PC-9 (cell line): ENCODE data around the gene HAT1. TPM values are rescaled to one million over a fixed set of nuclear protein-coding genes. Genes with fewer than 3 reads are reported as not detected.

ENCODE experiments used
- BruUV-seq: library from RNA; stranded (reverse); fragments of 400-500 nt; replicated peaks from 2 replicates; lab custom pipeline; 2021; lab: Mats Ljungman, UMichigan
- CTCF ChIA-PET: fragments of 300-600 bp; sonication (Branson Sonifier 250); formaldehyde crosslinking; loops from one replicate; lab custom pipeline; 2022; ENCODE audit warnings: antibody characterized with exemption; lab: Charles Lee
- POLR2A ChIA-PET: fragments of 300-600 bp; sonication (Branson Sonifier 250); formaldehyde crosslinking; loops from one replicate; lab custom pipeline; 2022; ENCODE audit warnings: antibody characterized with exemption; ENCODE audit not compliant: unreplicated experiment; lab: Charles Lee
- DNase-seq, 2 experiments: peaks; one replicate each; pipeline versions ENCODE4 v3.0.0 to v3.0.0-alpha.2; 2015 to 2022; ENCODE audit warnings: mixed read lengths in 1 of 2
- H2AFZ ChIP-seq: fragments of 200-600 bp; sonication (generic); 2 replicates; pipeline ENCODE4 v1.8.1; 2017; ENCODE audit warnings: antibody characterized with exemption
- H3F3A ChIP-seq: fragments of 200-600 bp; sonication (generic); 2 replicates; pipeline ENCODE4 v1.8.1; 2017; ENCODE audit warnings: antibody characterized with exemption, mild to moderate bottlenecking, low read depth; ENCODE audit not compliant: insufficient read depth
- H3K27ac ChIP-seq: fragments of 200-600 bp; sonication (generic); 2 replicates; pipeline ENCODE4 v1.6.1; 2016; ENCODE audit warnings: mixed run types
- H3K27me3 ChIP-seq: fragments of 200-600 bp; sonication (generic); 2 replicates; pipeline ENCODE4 v1.6.1; 2016; ENCODE audit warnings: low read depth, mixed run types; ENCODE audit not compliant: insufficient read depth
- H3K36me3 ChIP-seq: fragments of 200-600 bp; sonication (generic); 2 replicates; pipeline ENCODE4 v1.6.1; 2016; ENCODE audit warnings: low read depth, mixed run types
- H3K4me1 ChIP-seq: fragments of 200-600 bp; sonication (generic); replicated peaks from 2 replicates; pipeline ENCODE4 v1.6.1; 2016; ENCODE audit warnings: mixed run types; ENCODE audit not compliant: insufficient read depth
- H3K4me2 ChIP-seq: fragments of 200-600 bp; sonication (generic); 2 replicates; pipeline ENCODE4 v1.6.1; 2017; ENCODE audit warnings: mixed run types
- H3K4me3 ChIP-seq: fragments of 200-600 bp; sonication (generic); 2 replicates; pipeline ENCODE4 v1.6.1; 2016; ENCODE audit warnings: mixed run types
- H3K79me2 ChIP-seq: fragments of 200-600 bp; sonication (generic); 2 replicates; pipeline ENCODE4 v1.6.1; 2017; ENCODE audit warnings: low read depth, mixed run types
- H3K9me2 ChIP-seq: fragments of 200-600 bp; sonication (generic); 2 replicates; pipeline ENCODE4 v1.8.1; 2017; ENCODE audit warnings: mild to moderate bottlenecking; ENCODE audit not compliant: insufficient read depth
- H3K9me3 ChIP-seq: fragments of 200-600 bp; sonication (generic); 2 replicates; pipeline ENCODE4 v1.8.1; 2016; ENCODE audit warnings: low read depth; ENCODE audit not compliant: insufficient read depth
- H4K20me1 ChIP-seq: fragments of 200-600 bp; sonication (generic); 2 replicates; pipeline ENCODE4 v1.8.1; 2017; ENCODE audit not compliant: insufficient read depth
- CTCF ChIP-seq: fragments of 200-600 bp; sonication (generic); conservative IDR thresholded peaks from 2 replicates; pipeline ENCODE4 v1.6.1; 2017; ENCODE audit warnings: mixed run types, antibody characterized with exemption, mild to moderate bottlenecking, moderate library complexity
- EZH2 ChIP-seq: fragments of 200-600 bp; sonication (generic); IDR thresholded peaks from 2 replicates; pipeline ENCODE4 v1.8.0; 2017; ENCODE audit warnings: antibody characterized with exemption, low read depth
- intact Hi-C: fragments of 100-400 bp; cut with micrococcal nuclease; formaldehyde crosslinking; loops from one replicate; pipeline ENCODE4 v1.10.0; 2022; ENCODE audit not compliant: unreplicated experiment
- total RNA-seq: library from RNA; stranded (reverse); gene quantifications from 2 replicates; pipeline ENCODE4 v1.2.3, GENCODE V29; 2021

HAT1 gene
- total RNA-seq, 1 experiment from 2014 or later, result 132 TPM

GRCh38 chr2:171874963-171875362 lies 47.3 kb upstream of the HAT1 start:
- Histone ChIP-seq H3K9me3 (peaks cover 4% of the 10 kb centered on the region; the same call in 1 of the 2 replicates), H2AFZ (no peak overlapping the region), H3K9me2 (no peaks in the 10 kb centered on the region), H3K27me3 (no peaks in the 10 kb centered on the region), H3K79me2 (0 out of 2 replicates have a peak, but pooled peaks cover 10% of the 10 kb centered on the region), H3K4me2 (no peak overlapping the region), H3K4me3 (no peak overlapping the region), H3K36me3 (peaks cover 16% of the 10 kb centered on the region; the same call in 1 of the 2 replicates), H4K20me1 (peaks cover 4% of the 10 kb centered on the region; the same call in 1 of the 2 replicates), H3K4me1 (no peaks in the 10 kb centered on the region), H3F3A (no peaks in the 10 kb centered on the region), H3K27ac (no peak overlapping the region)
- intact Hi-C loops, result no loop called here
- no TSS peak for BruUV-seq
- TF ChIP-seq CTCF (no peak), EZH2 (no peak)
- ChIA-PET POLR2A (no interaction called here), CTCF (no interaction called here)
- no peak for DNase-seq

GRCh38 chr2:171878481-171878993 lies 43.7 kb upstream of the HAT1 start:
- CTCF ChIA-PET, result no interaction called here

GRCh38 chr2:171879865-171880264 lies 42.4 kb upstream of the HAT1 start:
- H3K27me3 ChIP-seq, result no peaks in the 10 kb centered on the region
- TF ChIP-seq EZH2 (no peak), CTCF (no peak)
- no peaks in the 10 kb centered on the region for H3K4me1 ChIP-seq
- DNase-seq, result no peak
- no peaks in the 10 kb centered on the region for H3K79me2 ChIP-seq
- no peak overlapping the region for H3K4me2 ChIP-seq
- ChIA-PET POLR2A (no interaction called here), CTCF (no interaction called here)
- no TSS peak for BruUV-seq
- H3F3A ChIP-seq, result peaks cover 5% of the 10 kb centered on the region; the same call in 1 of the 2 replicates
- no peaks in the 10 kb centered on the region for H3K9me2 ChIP-seq
- peaks cover 4% of the 10 kb centered on the region; the same call in 1 of the 2 replicates for H3K9me3 ChIP-seq
- no peak overlapping the region for H3K4me3 ChIP-seq
- no peak overlapping the region for H3K27ac ChIP-seq
- 0 out of 2 replicates have a peak, but pooled peaks cover 4% of the 10 kb centered on the region for H4K20me1 ChIP-seq
- H2AFZ ChIP-seq, result no peak overlapping the region
- intact Hi-C loops, result no loop called here
- H3K36me3 ChIP-seq, result peaks cover 5% of the 10 kb centered on the region; the same call in 1 of the 2 replicates

More at GRCh38 chr2:171878481-171878993, 43.7 kb upstream of the HAT1 start:
- intact Hi-C loops, result no loop called here
- peaks cover 4% of the 10 kb centered on the region; the same call in 1 of the 2 replicates for H3K9me3 ChIP-seq
- no peaks in the 10 kb centered on the region for H3K4me1 ChIP-seq
- no peak overlapping the region for H2AFZ ChIP-seq
- H3F3A ChIP-seq, result peaks cover 5% of the 10 kb centered on the region; the same call in 1 of the 2 replicates
- no peak overlapping the region for H3K4me3 ChIP-seq
- no peaks in the 10 kb centered on the region for H3K79me2 ChIP-seq
- POLR2A ChIA-PET, result no interaction called here
- no peaks in the 10 kb centered on the region for H3K27me3 ChIP-seq
- H3K27ac ChIP-seq, result no peak overlapping the region
- BruUV-seq, result no TSS peak
- no peaks in the 10 kb centered on the region for H3K9me2 ChIP-seq
- peaks cover 10% of the 10 kb centered on the region; the same call in 1 of the 2 replicates for H3K36me3 ChIP-seq
- no peak for TF ChIP-seq EZH2
- TF ChIP-seq CTCF, result no peak
- H3K4me2 ChIP-seq, result no peak overlapping the region
- DNase-seq, result no peak
- peaks cover 4% of the 10 kb centered on the region; the same call in 1 of the 2 replicates for H4K20me1 ChIP-seq
